ENCODE results near the gene CALN1. TPM values are rescaled to one million over a fixed set of nuclear protein-coding genes. Genes with fewer than 3 reads are reported as not detected.

CALN1 gene
- total and polyA plus RNA-seq, 4 donors, result 0.02 to 0.91 (median 0.03) TPM

- Histone ChIP-seq H3K4me3 (no peak overlapping the region), H3K9ac (ENCODE audit: insufficient read depth in 1 of 2, low read length in 2 of 2) (no peak overlapping the region), H3K27me3 (ENCODE audit: control insufficient read depth in 3 of 3, insufficient read depth in 3 of 3, low read length in 2 of 3) (no peaks in the 10 kb centered on the region), H3K36me3 (ENCODE audit: control insufficient read depth in 4 of 4, insufficient read depth in 4 of 4, low read length in 4 of 4) (no peaks in the 10 kb centered on the region), H3K27ac (ENCODE audit: low read depth in 1 of 2, low read length in 1 of 2) (no peak overlapping the region), H3K4me1 (ENCODE audit: control insufficient read depth in 5 of 5, insufficient read depth in 5 of 5, low read length in 5 of 5) (no peaks in the 10 kb centered on the region), H3K9me3 (ENCODE audit: control insufficient read depth in 4 of 4, insufficient read depth in 3 of 4, low read length in 3 of 4) (peaks cover 0 to 6% (median 2%) of the 10 kb centered on the region in 4 donors)
- no peak for ATAC-seq (ENCODE audit: insufficient read depth, low FRiP score)
- no peak for DNase-seq
- no peak for TF ChIP-seq CTCF (IDR thresholded peaks at IDR 0.05; ENCODE audit: control extremely low read depth, extremely low read depth)
Measured at GRCh38 chr7:71766016-71766415, 646.1 kb downstream of the CALN1 start.

GRCh38 chr7:71761336-71761735, 650.8 kb downstream of the CALN1 start:
- H3K9ac ChIP-seq (ENCODE audit: insufficient read depth in 1 of 2, low read length in 2 of 2), result no peak overlapping the region
- no peak for DNase-seq
- H3K27me3 ChIP-seq (ENCODE audit: control insufficient read depth in 3 of 3, insufficient read depth in 3 of 3, low read length in 2 of 3), result no peaks in the 10 kb centered on the region
- no peak for TF ChIP-seq CTCF (IDR thresholded peaks at IDR 0.05; ENCODE audit: control extremely low read depth, extremely low read depth)
- peaks cover 0 to 6% (median 2%) of the 10 kb centered on the region in 4 donors for H3K9me3 ChIP-seq (ENCODE audit: control insufficient read depth in 4 of 4, insufficient read depth in 3 of 4, low read length in 3 of 4)
- H3K36me3 ChIP-seq (ENCODE audit: control insufficient read depth in 4 of 4, insufficient read depth in 4 of 4, low read length in 4 of 4), result no peaks in the 10 kb centered on the region
- no peaks in the 10 kb centered on the region for H3K4me1 ChIP-seq (ENCODE audit: control insufficient read depth in 5 of 5, insufficient read depth in 5 of 5, low read length in 5 of 5)
- ATAC-seq (ENCODE audit: insufficient read depth, low FRiP score), result no peak
- no peak overlapping the region for H3K27ac ChIP-seq (ENCODE audit: low read depth in 1 of 2, low read length in 1 of 2)
- no peak overlapping the region for H3K4me3 ChIP-seq

- Histone ChIP-seq H3K9me3 (ENCODE audit: control insufficient read depth in 4 of 4, insufficient read depth in 3 of 4, low read length in 3 of 4) (peaks cover 0 to 8% (median 0%) of the 10 kb centered on the region in 4 donors), H3K36me3 (ENCODE audit: control insufficient read depth in 4 of 4, insufficient read depth in 4 of 4, low read length in 4 of 4) (no peaks in the 10 kb centered on the region), H3K9ac (ENCODE audit: insufficient read depth in 1 of 2, low read length in 2 of 2) (no peak overlapping the region), H3K27me3 (ENCODE audit: control insufficient read depth in 3 of 3, insufficient read depth in 3 of 3, low read length in 2 of 3) (peaks cover 3 to 6% (median 5%) of the 10 kb centered on the region in 3 donors), H3K4me1 (ENCODE audit: control insufficient read depth in 5 of 5, insufficient read depth in 5 of 5, low read length in 5 of 5) (peaks cover 0 to 4% (median 0%) of the 10 kb centered on the region in 5 donors), H3K4me3 (no peak overlapping the region), H3K27ac (ENCODE audit: low read depth in 1 of 2, low read length in 1 of 2) (no peak overlapping the region)
- 86 to 87% methylated on average over 4 of the region's 4 CpGs for WGBS, 2 donors
- no peak for ATAC-seq (ENCODE audit: insufficient read depth, low FRiP score)
- no peak for DNase-seq
- no peak for TF ChIP-seq CTCF (IDR thresholded peaks at IDR 0.05; ENCODE audit: control extremely low read depth, extremely low read depth)
Measured at GRCh38 chr7:71754828-71755227, 657.3 kb downstream of the CALN1 start.
